Activated CD8-positive, alpha-beta memory T cell treated with anti-CD3 and anti-CD28 coated beads, Interleukin-2, amount 50 U/mL, for 24 hours (primary cell): ENCODE data around the gene CDK5.
"Not testable (repeated sequence)": the region's sequence is repeated elsewhere in the genome, so short reads cannot be mapped to it uniquely, and the experiment has no call there.

Source experiments
- DNase-seq: peaks from one replicate; pipeline ENCODE4 v3.0.0-alpha.2; 2020; ENCODE audit errors: extremely low read depth

Gene CDK5

DNA sequence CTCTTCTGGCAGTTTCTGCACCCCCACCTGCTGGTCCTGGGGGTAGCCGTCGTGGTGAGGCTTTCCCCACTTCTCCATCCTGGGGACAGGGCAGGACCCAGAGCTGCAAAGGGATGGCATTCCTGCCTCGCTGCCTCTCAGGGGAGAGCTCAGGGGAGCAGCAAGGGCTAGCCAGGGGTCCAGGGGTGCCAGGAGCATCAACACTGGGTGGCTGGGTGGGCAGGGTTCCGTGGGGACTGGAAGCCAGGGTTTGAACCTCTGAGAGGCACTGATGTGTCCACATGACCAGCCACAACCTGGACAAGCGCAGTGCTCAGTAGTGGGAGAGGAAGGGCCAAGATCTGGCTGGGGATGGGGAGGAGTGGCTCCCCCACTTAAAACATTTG is 23.8 kb downstream of the CDK5 start:
- DNase-seq = no peak

DNA sequence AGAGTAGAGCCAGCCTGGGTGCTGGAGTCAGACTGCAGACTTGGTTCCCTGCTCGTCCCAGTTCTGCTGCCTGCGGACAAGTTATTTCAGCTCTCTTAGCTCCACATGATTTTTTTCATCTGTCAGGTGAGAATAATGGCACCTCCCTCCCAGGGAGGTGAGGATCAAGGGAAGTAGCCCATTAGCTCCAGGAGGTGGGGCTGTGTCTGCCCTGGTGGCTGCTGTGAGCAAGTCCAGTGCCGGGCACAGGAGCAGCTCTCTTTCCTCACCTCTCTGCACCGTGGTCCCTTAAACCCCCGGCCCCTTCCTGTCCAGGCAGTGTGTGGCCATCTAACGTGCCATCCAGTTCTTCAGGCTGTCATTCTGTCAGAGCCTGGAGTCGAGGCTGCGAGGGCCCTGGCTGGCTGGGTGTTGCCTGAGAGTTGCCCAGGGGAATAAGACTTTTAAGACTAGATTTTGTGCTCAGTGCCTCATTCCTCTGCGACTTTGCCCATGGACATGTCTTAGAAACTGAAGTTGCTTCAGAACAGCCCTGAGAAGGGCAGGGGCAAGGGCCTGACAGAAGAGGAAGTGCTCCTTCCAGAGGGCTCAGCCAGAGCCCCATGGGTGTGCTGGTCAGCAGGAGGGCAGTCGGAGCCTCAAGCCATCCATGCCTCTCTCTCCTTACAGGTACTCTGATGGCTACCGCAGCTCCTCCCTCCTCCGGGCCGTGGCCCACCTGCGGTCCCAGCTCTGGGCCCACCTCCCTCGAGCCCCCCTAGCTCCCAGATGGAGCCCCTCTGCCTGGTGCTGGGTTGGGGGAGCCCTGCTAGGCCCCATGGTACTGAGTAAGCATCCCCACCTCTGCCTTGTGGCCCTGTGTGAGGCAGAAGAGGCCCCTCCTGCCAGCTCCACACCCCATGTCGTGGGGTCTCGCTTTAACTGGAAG is 24.5 kb downstream of the CDK5 start:
- DNase-seq = no peak

GRCh38 chr7:151031011-151031410 is 26.7 kb downstream of the CDK5 start:
- no peak for DNase-seq

- no peak for DNase-seq
These were observed 28.7 kb downstream of the CDK5 start for GRCh38 chr7:151028948-151029501.

DNA sequence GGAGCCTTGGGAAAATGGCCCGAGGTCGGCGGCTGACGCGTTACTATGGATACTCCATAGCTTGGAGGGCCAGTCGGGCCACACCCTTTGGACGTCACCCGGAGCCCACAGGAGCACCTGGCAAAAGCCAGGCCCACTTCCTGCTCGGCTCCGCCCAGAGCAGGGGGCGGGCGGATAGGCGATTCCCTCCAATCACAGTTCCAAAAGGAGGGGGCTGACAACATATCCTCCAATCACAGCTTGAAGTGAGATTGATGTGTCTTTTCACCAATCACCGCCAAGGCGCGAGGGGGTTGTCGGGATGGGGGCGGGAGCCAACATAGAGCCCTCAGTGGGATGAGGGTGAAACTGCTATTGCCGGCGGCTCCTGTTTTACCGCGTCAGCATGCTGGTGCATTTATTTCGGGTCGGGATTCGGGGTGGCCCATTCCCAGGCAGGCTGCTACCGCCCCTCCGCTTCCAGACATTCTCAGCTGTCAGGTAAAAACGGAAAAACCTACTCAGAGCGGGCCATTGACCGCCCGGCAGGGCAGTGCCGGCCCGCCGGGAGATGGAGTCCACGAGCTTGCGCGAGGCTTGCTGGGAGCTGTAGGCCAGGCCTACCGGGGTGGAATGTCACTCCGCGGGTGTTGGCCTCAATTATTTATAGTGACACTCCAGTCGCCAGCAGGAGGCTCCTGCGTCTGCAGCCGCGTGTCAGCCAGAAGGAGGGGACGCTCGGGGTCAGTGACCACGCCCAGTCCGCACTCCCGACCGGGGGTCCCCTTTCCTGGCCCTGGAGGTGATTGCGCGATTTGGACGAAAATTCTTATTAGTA is 29.4 kb downstream of the CDK5 start, which contains the start of gene ABCB8:
Gene ABCB8, plus strand, starts transcription at position 320 of the 817 bp plus-strand sequence. Its CDS starts 66 bp downstream, at position 386.
- peak; percentile 99 for DNase-seq

GRCh38 chr7:151027728-151028130 is 30.0 kb downstream of the CDK5 start:
- not testable (repeated sequence) for DNase-seq

- DNase-seq = not testable (repeated sequence)
These were observed 30.6 kb downstream of the CDK5 start for GRCh38 chr7:151026771-151027727.

- DNase-seq = no peak
These were observed 31.6 kb downstream of the CDK5 start for GRCh38 chr7:151025924-151026671.

DNA sequence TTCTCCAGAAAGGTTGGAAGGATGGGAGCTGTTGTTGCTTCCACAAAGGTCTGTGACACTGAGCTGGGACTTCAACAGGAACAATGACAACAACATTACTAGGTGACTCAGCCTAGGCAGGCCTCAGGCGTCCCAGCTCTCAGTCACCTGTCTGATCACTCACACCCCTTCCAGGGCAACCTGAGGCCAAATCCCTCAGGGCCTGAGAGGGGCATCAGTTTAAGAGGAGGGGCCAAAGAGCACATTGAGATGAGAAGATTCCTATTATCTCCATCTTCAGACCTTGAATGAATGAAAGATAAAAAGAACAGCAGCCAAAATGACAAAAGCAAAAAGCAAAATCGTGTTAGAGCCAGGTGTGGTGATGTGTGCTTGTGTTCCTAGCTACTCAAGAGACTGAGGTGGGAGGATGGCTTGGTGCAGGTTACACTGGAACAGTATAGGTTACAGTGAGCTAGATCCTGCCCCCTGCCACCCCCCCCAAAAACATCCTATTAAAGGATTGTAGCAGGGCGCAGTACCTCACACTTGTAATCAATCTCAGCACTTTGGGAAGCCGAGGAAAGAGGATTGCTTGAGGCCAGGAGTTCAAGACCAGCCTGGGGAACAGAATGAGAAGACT is 33.2 kb downstream of the CDK5 start, which contains the start of gene ATG9B:
Gene ATG9B, minus strand, starts transcription at position 60 of the 622 bp plus-strand sequence. CDS start 71 bp downstream, outside the sequence.
- DNase-seq = no peak

- no peak for DNase-seq
These were observed 34.5 kb downstream of the CDK5 start for GRCh38 chr7:151023232-151023631.

DNA sequence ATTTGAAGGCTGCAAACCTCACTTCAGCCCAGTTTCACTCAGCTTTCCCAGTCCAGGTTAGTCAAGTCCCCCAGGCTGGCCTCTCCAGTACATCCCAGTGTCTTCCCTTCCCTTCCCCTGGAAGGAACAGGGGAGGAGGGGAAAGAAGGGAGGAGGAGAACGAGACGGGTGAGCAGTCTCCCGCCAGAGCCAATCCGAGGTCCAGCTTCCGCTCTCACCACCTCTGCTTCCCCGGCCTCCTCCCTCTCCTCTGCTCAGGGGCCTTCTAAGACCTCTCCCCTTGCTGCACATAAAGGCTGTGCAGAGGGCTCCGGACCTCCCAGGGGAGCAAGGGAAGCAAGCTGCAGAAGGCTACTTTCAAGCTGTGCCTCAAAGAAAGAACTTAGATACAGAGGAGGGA is 37.5 kb downstream of the CDK5 start:
- no peak for DNase-seq

GRCh38 chr7:151019130-151019447 is 38.6 kb downstream of the CDK5 start:
- DNase-seq = no peak

DNA sequence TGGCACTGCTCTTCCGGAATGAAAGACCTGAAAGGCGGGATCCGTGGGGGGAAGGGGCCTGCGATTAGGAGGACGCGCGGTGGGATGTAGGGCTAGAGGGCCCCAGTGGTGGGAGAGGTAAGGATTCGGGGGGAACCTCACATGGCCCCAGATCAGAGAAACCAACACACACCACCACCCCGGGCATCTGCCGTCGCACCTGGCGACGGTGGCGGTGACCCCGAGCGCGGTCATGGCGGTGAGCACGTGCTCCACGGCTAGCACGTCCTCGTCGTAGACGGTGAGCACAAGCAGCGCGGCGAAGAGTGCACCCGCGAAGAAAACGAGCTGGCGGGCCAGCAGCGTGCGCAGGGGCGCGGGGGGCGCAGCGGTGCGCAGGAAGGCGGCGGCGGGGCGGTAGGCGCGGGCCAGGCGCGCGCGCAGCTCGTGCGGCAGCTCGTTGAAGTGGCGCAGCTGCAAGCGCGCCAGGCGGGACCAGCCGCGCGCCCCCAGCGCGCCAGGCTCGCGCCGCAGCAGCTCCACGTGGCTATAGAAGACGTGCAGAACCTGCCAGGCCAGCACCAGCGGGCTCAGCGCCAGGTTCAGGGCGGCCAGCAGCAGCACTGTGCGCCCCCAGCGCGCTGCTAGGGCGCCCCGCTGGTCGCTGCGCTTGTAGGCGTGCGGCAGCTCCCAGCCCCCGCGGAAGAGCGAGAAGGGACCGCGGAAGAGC is 39.1 kb downstream of the CDK5 start:
- DNase-seq = no peak

GRCh38 chr7:151017953-151018420 is 39.7 kb downstream of the CDK5 start:
- DNase-seq = peak; percentile 51

DNA sequence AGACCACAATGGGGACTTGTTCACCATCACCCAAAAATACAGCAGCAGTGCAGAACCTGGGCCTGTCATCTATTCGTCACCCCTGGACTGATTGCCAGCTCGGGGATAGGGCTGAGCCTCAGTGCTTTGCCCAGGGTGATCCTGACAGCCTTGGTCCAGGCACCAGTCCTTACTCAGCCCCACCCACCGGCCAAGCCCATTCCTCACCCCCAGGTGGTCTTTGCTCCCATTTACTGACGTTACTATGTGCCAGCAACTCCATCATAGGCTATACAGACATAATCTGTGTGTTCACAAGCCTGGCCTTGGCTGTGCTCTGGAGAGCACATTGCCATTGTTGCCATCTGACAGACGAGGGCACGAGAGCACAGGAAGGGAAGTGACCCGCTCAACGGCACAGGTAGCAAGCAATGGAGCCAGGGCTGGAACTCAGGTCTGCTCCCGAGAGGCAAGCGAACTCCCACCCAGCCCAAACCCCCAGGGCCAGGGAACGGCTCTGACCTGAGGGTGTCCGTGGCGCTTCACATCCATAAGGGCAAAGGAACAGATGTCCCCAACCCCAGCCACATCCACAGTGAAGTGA is 40.2 kb downstream of the CDK5 start:
- no peak for DNase-seq

DNA sequence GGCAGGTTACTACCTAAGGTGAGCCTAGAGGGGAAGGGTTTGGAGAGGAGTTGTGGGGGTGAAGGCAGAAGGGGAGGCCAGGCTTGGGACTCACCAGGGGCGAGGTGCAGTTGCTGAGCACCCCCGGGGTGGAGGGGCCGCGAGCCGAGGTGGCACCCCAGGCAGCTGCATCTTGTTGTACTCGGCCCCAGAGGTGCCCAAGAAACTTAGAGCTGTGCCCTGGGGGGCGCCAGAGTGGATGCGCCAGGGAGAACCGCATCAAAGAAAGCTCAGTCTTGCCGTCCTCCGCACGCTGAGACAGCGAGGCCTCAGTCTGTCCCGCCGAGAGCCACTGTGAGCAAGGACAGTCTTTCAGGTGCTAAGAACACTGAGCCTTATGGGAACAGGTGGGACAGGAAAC is 40.8 kb downstream of the CDK5 start:
- DNase-seq = no peak

GRCh38 chr7:151016505-151016904 is 41.2 kb downstream of the CDK5 start:
- DNase-seq = no peak

DNA sequence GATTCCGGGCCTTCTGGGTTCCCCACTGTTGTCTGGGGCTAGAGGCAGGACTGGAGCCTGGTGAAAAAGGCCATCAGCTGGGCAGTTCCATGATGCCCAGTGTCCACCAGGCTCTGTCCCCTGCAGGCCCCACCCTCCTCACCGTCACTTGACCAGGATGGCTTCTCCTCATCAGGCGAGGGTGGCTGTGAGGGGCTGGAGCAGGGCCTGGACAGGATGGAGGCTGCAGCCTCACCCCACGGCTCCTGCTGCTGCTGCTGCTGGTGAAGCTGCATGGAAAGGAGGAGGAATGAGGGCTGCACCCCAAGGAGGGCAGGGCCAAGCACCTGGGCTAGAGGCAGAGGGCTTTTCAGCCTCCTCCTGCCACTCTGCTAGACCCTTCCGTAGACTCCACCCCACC is 41.7 kb downstream of the CDK5 start:
- DNase-seq = no peak

- DNase-seq = no peak
These were observed 42.7 kb downstream of the CDK5 start for GRCh38 chr7:151014950-151015349.
